Measurements from ENCODE around the gene WASHC3. TPM values are rescaled to one million over a fixed set of nuclear protein-coding genes. Genes with fewer than 3 reads are reported as not detected.

WASHC3 gene
- polyA plus RNA-seq, 1 donor (not counting 4 experiments of a cell fraction or from before 2014, with no cell fraction given) = 91.0 TPM

GRCh38 chr12:102051431-102051965 lies 10.3 kb downstream of the WASHC3 start:
- Histone ChIP-seq H3K9me3 (ENCODE audit: control insufficient read depth, low read depth, low read length) (no peaks in the 10 kb centered on the region), H3K27ac (ENCODE audit: control insufficient read depth, insufficient read depth, low read length) (no peak overlapping the region), H3K79me2 (ENCODE audit: control insufficient read depth, insufficient read depth, low read length) (peaks cover 5% of the 10 kb centered on the region), H3K9ac (ENCODE audit: control insufficient read depth, extremely low read depth, insufficient read depth, low read length) (no peak overlapping the region), H3K4me3 (ENCODE audit: control insufficient read depth in 2 of 3, extremely low read depth in 1 of 3, insufficient read depth in 2 of 3, low read depth in 1 of 3, low read length in 3 of 3) (no peak overlapping the region), H3K4me2 (ENCODE audit: control insufficient read depth, extremely low read depth, insufficient read depth, low read depth, low read length) (no peak overlapping the region), H3K27me3 (ENCODE audit: control insufficient read depth, extremely low read depth, insufficient read depth, low read length) (no peaks in the 10 kb centered on the region), H2AFZ (ENCODE audit: control insufficient read depth, low read length) (no peak overlapping the region), H3K4me1 (ENCODE audit: control insufficient read depth, extremely low read depth, insufficient read depth, low read length) (no peaks in the 10 kb centered on the region), H3K9me1 (ENCODE audit: control insufficient read depth, extremely low read depth, insufficient read depth, low read length) (no peaks in the 10 kb centered on the region), H4K20me1 (ENCODE audit: control insufficient read depth, extremely low read depth, insufficient read depth, low read length) (no peaks in the 10 kb centered on the region), H3K36me3 (ENCODE audit: control insufficient read depth in 2 of 2, extremely low read depth in 1 of 2, insufficient read depth in 2 of 2, low read length in 2 of 2) (peaks cover 5 to 9% of the 10 kb centered on the region in 2 experiments)
- dilution Hi-C loops (cut with MboI; ENCODE audit: extremely low pct_ligation_motif_present, low sequenced_read_pairs) = no loop called here
- TF ChIP-seq CTCF (optimal IDR thresholded peaks at IDR 0.05 in 1 of 3, IDR thresholded peaks at IDR 0.05 in 1 of 3, conservative IDR thresholded peaks at IDR 0.05 in 1 of 3; ENCODE audit: extremely low read depth in 1 of 3, insufficient read depth in 2 of 3, low read length in 3 of 3) = no peak
- TF ChIP-seq EZH2 (IDR thresholded peaks at IDR 0.05; ENCODE audit: low read length) = no peak
- FAIRE-seq (no peak), DNase-seq (ENCODE audit: low read depth, low spot score) (no peak)

- no peak overlapping the region for H3K4me3 ChIP-seq (ENCODE audit: control insufficient read depth in 2 of 3, extremely low read depth in 1 of 3, insufficient read depth in 2 of 3, low read depth in 1 of 3, low read length in 3 of 3)
- DNase-seq (ENCODE audit: low read depth, low spot score) = no peak
- dilution Hi-C loops (cut with MboI; ENCODE audit: extremely low pct_ligation_motif_present, low sequenced_read_pairs) = no loop called here
- H3K27ac ChIP-seq (ENCODE audit: control insufficient read depth, insufficient read depth, low read length) = no peak overlapping the region
- no peaks in the 10 kb centered on the region for H3K9me3 ChIP-seq (ENCODE audit: control insufficient read depth, low read depth, low read length)
- H3K27me3 ChIP-seq (ENCODE audit: control insufficient read depth, extremely low read depth, insufficient read depth, low read length) = no peaks in the 10 kb centered on the region
- no peaks in the 10 kb centered on the region for H3K4me1 ChIP-seq (ENCODE audit: control insufficient read depth, extremely low read depth, insufficient read depth, low read length)
- H3K4me2 ChIP-seq (ENCODE audit: control insufficient read depth, extremely low read depth, insufficient read depth, low read depth, low read length) = no peak overlapping the region
- no peak overlapping the region for H3K9ac ChIP-seq (ENCODE audit: control insufficient read depth, extremely low read depth, insufficient read depth, low read length)
- TF ChIP-seq EZH2 (IDR thresholded peaks at IDR 0.05; ENCODE audit: low read length) (no peak), CTCF (optimal IDR thresholded peaks at IDR 0.05 in 1 of 3, IDR thresholded peaks at IDR 0.05 in 1 of 3, conservative IDR thresholded peaks at IDR 0.05 in 1 of 3; ENCODE audit: extremely low read depth in 1 of 3, insufficient read depth in 2 of 3, low read length in 3 of 3) (no peak)
- no peak for FAIRE-seq
- peaks cover 5 to 9% of the 10 kb centered on the region in 2 experiments for H3K36me3 ChIP-seq (ENCODE audit: control insufficient read depth in 2 of 2, extremely low read depth in 1 of 2, insufficient read depth in 2 of 2, low read length in 2 of 2)
- no peaks in the 10 kb centered on the region for H4K20me1 ChIP-seq (ENCODE audit: control insufficient read depth, extremely low read depth, insufficient read depth, low read length)
- no peaks in the 10 kb centered on the region for H3K9me1 ChIP-seq (ENCODE audit: control insufficient read depth, extremely low read depth, insufficient read depth, low read length)
- H3K79me2 ChIP-seq (ENCODE audit: control insufficient read depth, insufficient read depth, low read length) = peaks cover 5% of the 10 kb centered on the region
- no peak overlapping the region for H2AFZ ChIP-seq (ENCODE audit: control insufficient read depth, low read length)
Measured at GRCh38 chr12:102050660-102051430, 10.9 kb downstream of the WASHC3 start.
